Adipose tissue (tissue), 3 donors: ENCODE results near the gene FAM162A. TPM values are rescaled to one million over a fixed set of nuclear protein-coding genes. Genes with fewer than 3 reads are reported as not detected.
"Not testable (repeated sequence)": the region's sequence is repeated elsewhere in the genome, so short reads cannot be mapped to it uniquely, and the experiment has no call there.

Source experiments
- H3K27ac ChIP-seq: one replicate; pipeline ENCODE4 v1.5.1; 2013; ENCODE audit warnings: low read depth, low read length
- WGBS, 3 donors: extraction: QIAGEN DNeasy Blood & Tissue Kit; methylation state at CpG; one replicate each; pipeline ENCODE4 v1.1.7; 2013; 5-methylcytosine and 5-hydroxymethylcytosine counted together
- polyA plus RNA-seq, 3 donors: library from polyadenylated mRNA; stranded (reverse); fragments of 200-250 nt; gene quantifications; one replicate each; pipeline ENCODE4 v1.2.3, GENCODE V29; 2013
- donor health status: healthy with polysubstance abuse.
- donor health status: Bipolar disorder and iron deficiency.
- donor health status: healthy.

FAM162A gene
- polyA plus RNA-seq, 3 donors, result 43.2 to 59.4 (median 51.5) TPM

DNA sequence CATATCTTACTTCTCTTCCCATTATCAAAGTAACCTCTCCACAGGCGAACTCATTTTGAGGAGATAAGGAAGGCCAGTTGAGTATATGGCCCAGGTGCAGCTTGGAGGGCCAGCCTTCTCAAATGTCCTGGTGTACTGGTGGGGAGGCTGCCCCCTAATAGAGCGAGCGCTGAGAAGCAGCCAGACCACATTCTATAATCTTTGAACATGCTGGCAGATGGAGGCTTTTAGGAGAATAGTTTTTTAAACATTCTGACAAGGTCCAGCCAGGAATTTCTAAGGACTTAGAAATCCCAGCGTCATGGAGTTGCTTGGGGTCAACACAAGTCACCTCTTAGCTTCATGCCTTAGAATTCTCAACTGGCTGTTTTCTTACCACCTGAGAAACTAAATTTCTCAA, 26.1 kb downstream of the FAM162A start:
- H3K27ac ChIP-seq, result no peak overlapping the region
- whole genome bisulfite sequencing, 3 donors, result 74 to 91% (median 88%) methylated on average over 4 of the region's 4 CpGs

DNA sequence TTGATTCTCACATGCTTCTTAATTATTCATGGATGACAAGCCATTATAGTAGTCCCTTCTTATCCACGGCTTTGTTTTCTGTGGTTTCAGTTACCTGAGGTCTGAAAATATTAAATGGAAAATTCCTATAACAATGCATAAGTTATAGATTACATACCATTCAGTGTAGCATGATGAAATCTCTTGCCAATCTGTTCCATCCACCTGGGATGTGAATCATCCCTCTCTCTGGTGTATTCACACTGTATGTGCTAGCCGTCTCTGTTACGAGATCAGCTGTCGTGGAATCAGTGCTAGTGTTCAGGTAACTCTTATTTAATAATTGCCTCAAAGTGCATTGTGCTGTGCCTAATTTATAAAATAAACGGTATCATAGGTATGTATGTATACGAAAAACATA, 26.7 kb downstream of the FAM162A start:
- H3K27ac ChIP-seq, result no peak overlapping the region
- 87 to 93% (median 88%) methylated on average over 6 of the region's 6 CpGs for WGBS, 3 donors

DNA sequence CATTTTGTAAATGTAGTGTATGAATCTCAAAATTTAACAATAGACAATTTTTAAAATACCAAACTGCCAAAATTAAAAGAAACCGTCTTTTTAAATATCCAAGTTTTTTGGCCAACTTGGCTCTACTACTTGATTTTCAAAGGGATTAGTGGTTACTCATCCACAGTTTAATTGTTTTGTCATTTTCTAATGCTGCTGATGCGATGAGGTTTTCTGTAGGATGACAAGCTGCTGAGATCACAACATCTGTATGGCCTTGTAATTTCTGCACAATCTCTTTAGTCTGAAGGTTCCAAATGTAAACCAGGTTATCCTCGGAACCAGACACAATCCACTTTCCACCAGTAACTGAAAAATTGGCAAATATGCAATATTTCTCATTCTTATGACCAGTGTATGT, 30.4 kb downstream of the FAM162A start:
- WGBS, 3 donors, result 59 to 93% (median 90%) methylated on average over 3 of the region's 3 CpGs
- no peak overlapping the region for H3K27ac ChIP-seq

GRCh38 chr3:122415104-122415744, 31.2 kb downstream of the FAM162A start:
- H3K27ac ChIP-seq, result no peak overlapping the region
- WGBS, 3 donors, result 13 to 21% (median 21%) methylated on average over 10 of the region's 10 CpGs

- H3K27ac ChIP-seq, result no peak within 1 kb of the TSS
- WGBS, 3 donors, result 0% methylated on average over 48 of the region's 48 CpGs
Measured at GRCh38 chr3:122415762-122416654, 32.0 kb downstream of the FAM162A start, which contains the start of gene WDR5B. WDR5B (minus strand) TSS chr3:122416062; CDS start chr3:122415528, 534 bp downstream.

- no peak overlapping the region for H3K27ac ChIP-seq
- 31 to 60% (median 49%) methylated on average over 14 of the region's 14 CpGs for WGBS, 3 donors
Measured at GRCh38 chr3:122416966-122417365, 33.0 kb downstream of the FAM162A start.

DNA sequence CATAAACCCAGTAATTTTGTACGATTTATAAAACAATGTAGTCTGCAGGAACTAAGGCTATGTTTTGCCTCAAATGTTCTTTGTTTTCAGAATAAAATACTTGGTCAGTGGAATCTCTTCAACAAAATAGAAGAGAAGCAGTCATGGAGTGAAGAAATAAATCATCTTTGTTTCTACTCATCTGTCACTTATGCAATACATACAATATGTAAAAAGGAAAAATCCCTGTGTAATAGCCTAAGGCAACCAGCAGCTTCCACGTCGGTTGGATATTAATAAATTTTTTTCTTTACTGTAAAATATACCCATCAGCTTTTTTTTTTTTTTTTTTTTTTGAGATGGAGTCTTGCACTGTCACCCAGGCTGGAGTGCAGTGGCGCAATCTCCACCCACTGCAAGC, 37.1 kb downstream of the FAM162A start:
- H3K27ac ChIP-seq, result no peak overlapping the region
- 91 to 93% (median 93%) methylated on average over 4 of the region's 4 CpGs for WGBS, 3 donors

DNA sequence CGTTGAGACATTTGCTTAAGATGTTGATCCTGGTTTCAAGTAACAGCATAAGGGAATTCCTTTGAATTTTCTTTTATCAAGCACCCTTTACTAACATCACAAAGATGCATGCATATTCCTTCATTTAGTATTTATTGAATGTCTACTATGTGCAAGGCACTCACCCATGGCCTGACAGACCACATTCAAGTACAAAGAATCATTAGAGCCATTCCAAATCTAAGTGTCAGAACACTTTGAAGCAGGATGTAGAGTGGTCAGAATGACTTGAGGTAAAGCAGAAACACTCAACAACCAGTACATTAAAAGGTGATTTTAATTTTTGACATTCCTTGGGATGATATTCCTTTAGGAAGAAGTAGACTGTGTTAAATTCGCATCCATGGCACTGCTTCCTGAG, 37.9 kb downstream of the FAM162A start:
- 87 to 95% (median 94%) methylated on average over 2 of the region's 2 CpGs for WGBS, 3 donors
- H3K27ac ChIP-seq, result no peak overlapping the region

DNA sequence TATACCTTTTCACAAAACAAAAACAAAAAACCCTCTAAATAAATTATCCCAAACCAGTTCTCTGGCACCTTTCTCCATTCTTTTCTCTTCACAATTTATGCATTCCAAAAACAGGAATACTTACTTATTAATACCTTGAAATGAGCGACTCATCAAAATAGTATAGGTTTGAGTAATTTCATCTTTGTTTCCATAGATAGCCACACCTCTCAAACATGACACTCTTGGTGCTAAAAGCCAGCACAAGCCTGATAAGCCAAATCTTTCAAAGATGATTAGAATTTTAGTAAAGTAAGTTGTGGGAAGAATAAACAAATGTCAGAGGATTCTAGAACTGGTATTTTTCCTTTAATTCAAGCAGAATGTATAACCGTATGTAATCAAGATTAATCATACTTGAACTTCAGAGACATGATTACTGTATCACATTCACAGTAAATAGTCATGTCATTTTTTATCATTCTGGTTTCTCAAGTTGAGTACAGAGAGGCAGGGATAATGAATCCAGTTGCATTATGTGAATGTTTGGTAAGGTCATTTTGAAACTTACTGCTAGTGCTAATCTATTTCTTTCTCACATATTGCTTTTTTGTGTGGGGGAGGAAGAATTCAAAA, 44.0 kb downstream of the FAM162A start:
- WGBS, 3 donors, result 57 to 88% (median 86%) methylated on average over 2 of the region's 2 CpGs
- no peak overlapping the region for H3K27ac ChIP-seq

DNA sequence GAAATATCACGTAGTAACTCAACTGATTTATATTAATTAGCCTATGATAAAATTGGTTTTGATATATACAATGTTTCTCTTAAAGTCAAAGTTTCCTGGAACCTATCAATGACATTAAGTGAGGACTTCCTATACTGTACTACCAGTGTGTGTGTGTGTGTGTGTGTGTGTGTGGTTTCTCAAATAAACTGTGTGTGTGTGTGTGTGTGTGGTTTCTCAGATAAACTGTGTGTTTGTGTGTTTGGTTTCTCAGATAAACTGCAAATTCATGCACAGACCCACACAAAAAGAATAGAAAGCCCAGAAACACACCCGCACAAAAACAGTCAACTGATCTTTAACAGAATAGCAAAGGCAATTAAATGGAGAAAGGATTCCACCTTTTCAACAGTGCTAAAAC, 46.4 kb downstream of the FAM162A start:
- 95 to 96% (median 95%) methylated on average over 2 of the region's 2 CpGs for WGBS, 3 donors
- no peak overlapping the region for H3K27ac ChIP-seq

GRCh38 chr3:122435950-122436349, 52.0 kb downstream of the FAM162A start:
- no peak overlapping the region for H3K27ac ChIP-seq
- WGBS, 3 donors, result 92 to 98% (median 98%) methylated on average over 9 of the region's 9 CpGs

DNA sequence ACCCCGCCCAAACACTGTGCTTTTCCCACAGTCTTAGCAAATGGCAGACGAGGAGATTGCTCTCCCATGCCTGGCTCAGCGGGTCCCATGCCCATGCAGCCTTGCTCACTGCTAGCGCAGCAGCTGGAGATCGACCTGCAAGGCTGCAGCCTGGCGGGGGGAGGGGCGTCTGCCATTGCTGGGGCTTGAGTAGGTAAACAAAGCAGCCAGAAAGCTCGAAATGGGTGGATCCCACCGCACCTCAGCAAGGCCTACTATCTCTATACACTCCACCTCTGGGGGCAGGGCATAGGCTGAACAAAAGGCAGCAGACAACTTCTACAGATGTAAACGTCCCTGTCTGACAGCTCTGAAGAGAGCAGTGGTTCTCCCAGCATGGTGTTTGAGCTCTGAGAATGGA, 59.1 kb downstream of the FAM162A start:
- WGBS, 3 donors, result 74 to 90% (median 87%) methylated on average over 10 of the region's 10 CpGs
- no peak overlapping the region for H3K27ac ChIP-seq

GRCh38 chr3:122443762-122444490, 59.9 kb downstream of the FAM162A start:
- not testable (repeated sequence) for H3K27ac ChIP-seq
- WGBS, 3 donors, result 87 to 99% (median 98%) methylated on average over 11 of the region's 11 CpGs

GRCh38 chr3:122444491-122444887, 60.5 kb downstream of the FAM162A start:
- 97 to 99% (median 99%) methylated on average over 5 of the region's 5 CpGs for WGBS, 3 donors
- H3K27ac ChIP-seq, result not testable (repeated sequence)

DNA sequence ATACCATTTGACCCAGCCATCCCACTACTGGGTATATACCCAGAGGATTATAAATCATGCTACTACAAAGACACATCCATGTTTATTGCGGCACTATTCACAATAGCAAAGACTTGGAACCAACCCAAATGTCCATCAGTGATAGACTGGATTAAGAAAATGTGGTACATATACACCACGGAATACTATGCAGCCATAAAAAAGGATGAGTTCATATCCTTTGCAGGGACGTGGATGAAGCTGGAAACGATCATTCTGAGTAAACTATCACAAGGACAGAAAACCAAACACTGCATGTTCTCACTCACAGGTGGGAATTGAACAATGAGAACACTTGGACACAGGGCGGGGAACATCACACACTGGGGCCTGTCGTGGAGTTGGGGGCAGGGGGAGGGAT, 64.2 kb downstream of the FAM162A start:
- H3K27ac ChIP-seq, result not testable (repeated sequence)
- 92 to 98% (median 97%) methylated on average over 6 of the region's 6 CpGs for WGBS, 3 donors

DNA sequence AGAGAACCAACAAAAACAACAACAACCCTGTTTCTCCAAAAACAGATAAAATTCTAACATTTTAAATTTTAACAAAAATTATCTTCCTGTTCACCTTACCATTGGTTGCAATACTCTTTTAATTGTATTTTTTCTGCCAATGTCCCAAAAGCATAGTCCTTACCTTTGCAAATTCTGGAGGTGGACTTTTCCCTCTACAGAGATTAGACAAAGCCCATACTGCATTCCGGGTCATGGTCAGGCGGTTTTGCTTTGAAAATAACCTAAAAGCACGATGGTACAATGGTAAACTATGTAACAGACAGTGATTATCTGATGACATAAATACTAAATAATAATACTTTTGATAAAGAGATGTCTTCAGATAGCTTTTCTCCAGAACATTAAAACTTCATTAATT, 67.4 kb downstream of the FAM162A start:
- H3K27ac ChIP-seq, result no peak overlapping the region
- 83 to 98% (median 93%) methylated on average over 3 of the region's 3 CpGs for WGBS, 3 donors

DNA sequence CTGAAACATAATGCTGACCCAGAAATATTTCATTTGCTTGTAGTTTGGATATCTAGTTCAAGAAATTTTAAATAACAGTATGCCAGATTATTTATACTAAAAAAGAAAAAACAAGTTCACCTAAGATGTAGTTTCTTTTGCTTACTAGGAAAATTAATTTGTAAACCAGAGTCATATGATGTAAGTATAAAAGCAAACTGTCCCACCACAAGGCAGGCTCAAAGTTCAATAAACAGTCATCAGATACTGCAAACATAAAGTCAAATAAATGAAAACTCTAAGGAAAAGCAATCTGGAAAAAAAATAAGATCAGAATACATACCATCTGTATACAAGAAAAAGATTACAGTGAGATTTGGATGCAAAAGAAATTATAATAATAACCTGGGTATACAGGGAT, 72.1 kb downstream of the FAM162A start:
- H3K27ac ChIP-seq, result no peak overlapping the region

DNA sequence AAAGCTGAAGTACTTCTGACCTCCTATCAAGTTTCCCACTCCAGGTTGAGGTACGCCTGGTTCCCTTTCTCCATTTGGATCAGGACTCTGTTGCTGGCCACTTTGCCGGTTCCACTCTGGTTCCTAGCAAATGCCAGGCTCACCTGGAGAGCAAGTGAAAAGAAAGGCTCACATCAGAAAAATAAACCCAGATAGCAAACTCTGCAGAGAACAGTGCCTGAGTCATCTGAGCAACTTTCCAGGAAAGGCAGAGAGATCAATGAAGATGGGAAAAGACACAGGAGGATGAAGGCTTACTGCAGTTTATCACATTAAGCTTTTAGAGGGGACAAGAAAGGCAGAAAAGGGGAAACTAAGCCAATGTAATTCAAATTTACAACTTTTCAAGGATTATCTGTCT, 73.7 kb downstream of the FAM162A start:
- WGBS, 3 donors, result 96 to 100% (median 97%) methylated on average over 2 of the region's 2 CpGs
- no peak overlapping the region for H3K27ac ChIP-seq

GRCh38 chr3:122458992-122459391, 75.0 kb downstream of the FAM162A start:
- no peak overlapping the region for H3K27ac ChIP-seq
- 48 to 63% (median 49%) methylated on average over 4 of the region's 4 CpGs for WGBS, 3 donors
